K562 (cell line): ENCODE data around the gene AOC3. TPM values are rescaled to one million over a fixed set of nuclear protein-coding genes. Genes with fewer than 3 reads are reported as not detected.

Source experiments
- ATAC-seq: fragments of 200-7000 bp; cut with Tn5 transposase; 3 replicates; pipeline ENCODE4 v1.9.1; 2020; ENCODE audit warnings: moderate library complexity
- BruUV-seq: library from RNA; stranded (reverse); fragments of 400-500 nt; replicated peaks from 2 replicates; lab custom pipeline; 2021; lab: Mats Ljungman, UMichigan
- CTCF ChIA-PET: fragments of 300-600 bp; formaldehyde crosslinking; extraction: SDS; loops from one replicate; lab custom pipeline; 2021; ENCODE audit warnings: low intra/inter-chr PET ratio; lab: Yijun Ruan, JAX
- POLR2A ChIA-PET: fragments of 300-600, 350-650 bp; sonication (Branson Sonifier 250); formaldehyde crosslinking; extraction: SDS; loops from one replicate; lab custom pipeline; 2021; ENCODE audit warnings: antibody characterized with exemption, inconsistent platforms; lab: Yijun Ruan, JAX
- DNase-seq, 4 experiments: peaks; one replicate each; pipeline versions ENCODE4 v3.0.0 to v3.0.0-alpha.2; 2011 to 2018; ENCODE audit warnings: low spot score in 3 of 4, mixed read lengths in 3 of 4; ENCODE audit errors: extremely low read depth in 1 of 4
- FAIRE-seq: peaks from 2 replicates; lab custom pipeline; 2011; peaks lifted over from hg19 to GRCh38; lab: Jason Lieb, UNC
- H2AFZ ChIP-seq: 2 replicates; pipeline ENCODE4 v1.6.0; 2011; ENCODE audit warnings: low read depth, low read length, control low read depth, inconsistent platforms
- H3K27ac ChIP-seq: fragments of 200-600 bp; 3 replicates; pipeline ENCODE4 v1.8.0; 2011; ENCODE audit warnings: low read depth, mild to moderate bottlenecking, control low read depth, inconsistent platforms, low read length, moderate library complexity, mixed read lengths; ENCODE audit errors: extremely low read depth
- H3K27me3 ChIP-seq, 2 experiments: fragments of 300-600 bp in 1 of 2; 2 replicates in 1 of 2; 3 replicates in 1 of 2; pipeline versions ENCODE4 v1.6.0 to v1.8.0; 2011; ENCODE audit warnings: inconsistent platforms in 2 of 2, low read length in 2 of 2, mild to moderate bottlenecking in 1 of 2, mixed read lengths in 1 of 2, moderate library complexity in 1 of 2; ENCODE audit not compliant: control insufficient read depth in 2 of 2, insufficient read depth in 2 of 2
- H3K36me3 ChIP-seq: fragments of 300-600 bp; 3 replicates; pipeline ENCODE4 v1.8.0; 2011; ENCODE audit warnings: mild to moderate bottlenecking, low read length, inconsistent platforms; ENCODE audit not compliant: control insufficient read depth, insufficient read depth
- H3K4me1 ChIP-seq, 2 experiments: fragments of 200-600 bp in 1 of 2; replicated peaks in 1 of 2; 2 replicates in 1 of 2; 3 replicates in 1 of 2; pipeline versions ENCODE4 v1.5.1 to v1.8.0; 2011; ENCODE audit warnings: inconsistent platforms in 2 of 2, low read length in 2 of 2, mild to moderate bottlenecking in 1 of 2, mixed read lengths in 1 of 2, moderate library complexity in 1 of 2; ENCODE audit not compliant: control insufficient read depth in 2 of 2, insufficient read depth in 2 of 2
- H3K4me2 ChIP-seq: 2 replicates; pipeline ENCODE4 v1.6.1; 2011; ENCODE audit warnings: low read length, control low read depth, inconsistent platforms, mixed read lengths; ENCODE audit not compliant: insufficient read depth
- H3K4me3 ChIP-seq: fragments of 200-600 bp; sonication (generic), shearing (Covaris generic); 2 replicates; pipeline ENCODE4 v1.5.1; 2016; ENCODE audit warnings: control low read depth, inconsistent platforms
- H3K79me2 ChIP-seq: fragments of 200-600 bp; 3 replicates; pipeline ENCODE4 v1.8.0; 2011; ENCODE audit warnings: low read length, inconsistent platforms; ENCODE audit not compliant: control insufficient read depth, insufficient read depth
- H3K9ac ChIP-seq, 2 experiments: 2 replicates each; pipeline versions ENCODE4 v1.6.0 to v1.6.1; 2011; ENCODE audit warnings: low read depth in 2 of 2, low read length in 2 of 2, control low read depth in 1 of 2, inconsistent platforms in 1 of 2, mild to moderate bottlenecking in 1 of 2, mixed read lengths in 1 of 2; ENCODE audit not compliant: insufficient read depth in 1 of 2
- H3K9me1 ChIP-seq: one replicate; pipeline ENCODE4 v1.6.0; 2011; ENCODE audit warnings: inconsistent platforms, mild to moderate bottlenecking, low read length, moderate library complexity; ENCODE audit not compliant: control insufficient read depth, insufficient read depth
- H3K9me3 ChIP-seq: replicated peaks from 2 replicates; pipeline ENCODE4 v1.5.1; 2011; ENCODE audit warnings: low read depth, low read length, inconsistent platforms; ENCODE audit not compliant: control insufficient read depth, insufficient read depth
- H4K20me1 ChIP-seq: replicated peaks from 2 replicates; pipeline ENCODE4 v1.6.1; 2011; ENCODE audit warnings: low read length, inconsistent platforms, mixed read lengths; ENCODE audit not compliant: control insufficient read depth, insufficient read depth
- ARNT ChIP-seq, 2 experiments: fragments of 450-650 bp; IDR thresholded peaks; 2 replicates each; pipeline ENCODE4 v1.6.1; 2016; ENCODE audit warnings: mild to moderate bottlenecking in 1 of 2
- HNRNPUL1 ChIP-seq: fragments of 200-400 bp; formaldehyde crosslinking; IDR thresholded peaks from 2 replicates; pipeline ENCODE4 v1.6.1; 2017; ENCODE audit warnings: low read length
- MECOM ChIP-seq: fragments of 250-450 bp; sonication (Bioruptor Pico); IDR thresholded peaks from 2 replicates; pipeline ENCODE4 v1.8.0; 2022; ENCODE audit warnings: inconsistent platforms
- NCOA6 ChIP-seq: fragments of 450-650 bp; IDR thresholded peaks from 2 replicates; pipeline ENCODE4 v1.6.1; 2017; ENCODE audit warnings: mild to moderate bottlenecking
- NR2C1 ChIP-seq, 2 experiments: fragments of 450-650 bp; IDR thresholded peaks; 2 replicates each; pipeline ENCODE4 v1.6.1; 2017; ENCODE audit warnings: mild to moderate bottlenecking in 2 of 2, antibody characterized with exemption in 1 of 2, inconsistent platforms in 1 of 2, missing compliant biosample characterization in 1 of 2, missing genetic modification characterization in 1 of 2
- NR3C1 ChIP-seq: sonication (generic); formaldehyde crosslinking; IDR thresholded peaks from 2 replicates; pipeline ENCODE4 v1.8.1; 2022; ENCODE audit warnings: missing genetic modification reagents
- RBM22 ChIP-seq: fragments of 200-400 bp; formaldehyde crosslinking; IDR thresholded peaks from 2 replicates; pipeline ENCODE4 v1.6.1; 2018; ENCODE audit warnings: low read length, low read depth; ENCODE audit not compliant: poor library complexity, severe bottlenecking
- TCF7L2 ChIP-seq: fragments of 150-350 bp; IDR thresholded peaks from 2 replicates; pipeline ENCODE4 v1.6.1; 2016; ENCODE audit warnings: low read depth, mild to moderate bottlenecking, low read length, moderate library complexity
- ZFX ChIP-seq: sonication (generic); formaldehyde crosslinking; IDR thresholded peaks from 2 replicates; pipeline ENCODE4 v1.8.0; 2022; ENCODE audit warnings: mild to moderate bottlenecking, missing genetic modification reagents, moderate library complexity
- WGBS: fragments of 100-300 bp; shearing (Covaris generic); methylation state at CpG from one replicate; pipeline ENCODE4 v1.1.6; 2016; ENCODE audit warnings: low coverage, mixed read lengths; ENCODE audit not compliant: insufficient coverage; ENCODE audit errors: missing lambda C conversion rate; 5-methylcytosine and 5-hydroxymethylcytosine counted together
- in situ Hi-C: fragments of 300-500 bp; cut with MboI; formaldehyde crosslinking; loops from 4 replicates; pipeline ENCODE4 v1.15.0; 2018; ENCODE audit warnings: inconsistent platforms, mixed read lengths
- intact Hi-C: fragments of 100-400 bp; cut with micrococcal nuclease; formaldehyde crosslinking; loops from 2 replicates; pipeline ENCODE4 v1.14.2; 2022
- polyA plus RNA-seq, 8 experiments: library from polyadenylated mRNA; depleted of rRNA in 4 of 8; stranded (reverse) in 5 of 8; unstranded in 3 of 8; fragments of >200 nt; fragmentation: Nextera tagmentation in 2 of 8; fragmentation: Illumina TruSeq in 1 of 8; extraction: Ambion mirVana in 2 of 8; extraction: Trizol in 1 of 8; gene quantifications; 2 replicates each; pipeline versions ENCODE4 v1.2.1 to v1.2.3, GENCODE V29; 2011 to 2014; ENCODE audit warnings: inconsistent platforms in 1 of 8, missing spikeins in 1 of 8
- total RNA-seq, 7 experiments: library from RNA; depleted of rRNA in 6 of 7; stranded (reverse); fragments of >200 nt in 6 of 7; fragmentation: Illumina TruSeq in 2 of 7; extraction: Trizol in 2 of 7; gene quantifications; 2 replicates each; pipeline versions ENCODE4 v1.2.1 to v1.2.3, GENCODE V29; 2011 to 2021; ENCODE audit warnings: low replicate concordance in 1 of 7
- TF ChIP-seq, protein P1 (sequence below): IDR thresholded peaks from 2 replicates; pipeline ENCODE4 v1.6.1; 2012; ENCODE audit warnings: low read depth, low read length, improper control_type of control experiment, borderline replicate concordance
- TF ChIP-seq, protein P2 (sequence below): fragments of 250-450 bp; sonication (Bioruptor Pico); IDR thresholded peaks from 2 replicates; pipeline ENCODE4 v1.4.0; 2020; ENCODE audit warnings: mild to moderate bottlenecking, moderate library complexity, borderline replicate concordance

The AOC3 gene
- total and polyA plus RNA-seq, 9 of the 15 experiments (the other 6 are each of a cell fraction or from before 2014, with no cell fraction given), result 0.09 to 0.42 (median 0.22) TPM; not detected in 3

DNA sequence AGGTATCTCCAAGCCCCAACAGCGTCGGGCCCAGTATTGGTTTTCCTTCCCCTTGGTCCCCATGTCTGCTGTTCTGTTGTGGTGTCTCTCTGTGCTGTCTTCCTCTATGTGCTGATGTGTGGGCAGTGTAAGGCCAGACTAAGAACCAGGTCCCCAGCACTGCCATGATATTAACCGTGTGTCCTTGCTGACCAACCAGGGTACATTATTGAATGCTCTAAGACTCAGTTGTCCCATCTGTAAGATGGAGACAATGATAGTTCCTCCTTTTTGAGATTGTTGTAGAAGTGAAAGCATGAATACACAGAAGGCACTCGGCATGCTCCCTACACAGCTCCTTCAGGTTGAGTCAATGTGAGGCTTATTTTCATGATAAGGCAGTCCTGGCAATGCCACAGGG lies 20.6 kb downstream of the AOC3 start:
- Histone ChIP-seq H3K4me2 (no peak overlapping the region), H3K4me3 (no peak overlapping the region), H2AFZ (no peak overlapping the region), H3K9ac (no peak overlapping the region), H3K9me1 (no peaks in the 10 kb centered on the region), H3K27me3 (peaks cover 19 to 38% of the 10 kb centered on the region in 2 experiments), H3K79me2 (no peaks in the 10 kb centered on the region), H3K4me1 (peaks cover 0 to 15% of the 10 kb centered on the region in 2 experiments; a peak in 1 of 5 replicates), H3K9me3 (no peaks in the 10 kb centered on the region), H3K36me3 (no peaks in the 10 kb centered on the region), H4K20me1 (0 out of 2 replicates have a peak, but pooled peaks cover 3% of the 10 kb centered on the region), H3K27ac (no peak overlapping the region)
- ChIA-PET CTCF (no interaction called here), POLR2A (no interaction called here)
- 11% methylated on average over 4 of the region's 4 CpGs for WGBS
- BruUV-seq, result no TSS peak
- in situ Hi-C loops, result no loop called here
- no peak for ATAC-seq
- TF ChIP-seq MECOM (no peak), ZFX (no peak), TCF7L2 (no peak), NR3C1 (CRISPR knock-in tag) (no peak), NR2C1 (IDR thresholded peaks at IDR 0.05) (no peak), NR2C1 (tag; IDR thresholded peaks at IDR 0.05) (no peak), RBM22 (no peak), HNRNPUL1 (no peak), ARNT (IDR thresholded peaks at IDR 0.05) (no peak), NCOA6 (no peak)
- TF ChIP-seq, protein P1, sequence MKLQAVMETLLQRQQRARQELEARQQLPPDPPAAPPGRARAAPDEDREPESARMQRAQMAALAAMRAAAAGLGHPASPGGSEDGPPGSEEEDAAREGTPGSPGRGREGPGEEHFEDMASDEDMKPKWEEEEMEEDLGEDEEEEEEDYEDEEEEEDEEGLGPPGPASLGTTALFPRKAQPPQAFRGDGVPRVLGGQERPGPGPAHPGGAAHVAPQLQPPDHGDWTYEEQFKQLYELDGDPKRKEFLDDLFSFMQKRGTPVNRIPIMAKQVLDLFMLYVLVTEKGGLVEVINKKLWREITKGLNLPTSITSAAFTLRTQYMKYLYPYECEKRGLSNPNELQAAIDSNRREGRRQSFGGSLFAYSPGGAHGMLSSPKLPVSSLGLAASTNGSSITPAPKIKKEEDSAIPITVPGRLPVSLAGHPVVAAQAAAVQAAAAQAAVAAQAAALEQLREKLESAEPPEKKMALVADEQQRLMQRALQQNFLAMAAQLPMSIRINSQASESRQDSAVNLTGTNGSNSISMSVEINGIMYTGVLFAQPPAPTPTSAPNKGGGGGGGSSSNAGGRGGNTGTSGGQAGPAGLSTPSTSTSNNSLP, result no peak
- TF ChIP-seq, protein P2, sequence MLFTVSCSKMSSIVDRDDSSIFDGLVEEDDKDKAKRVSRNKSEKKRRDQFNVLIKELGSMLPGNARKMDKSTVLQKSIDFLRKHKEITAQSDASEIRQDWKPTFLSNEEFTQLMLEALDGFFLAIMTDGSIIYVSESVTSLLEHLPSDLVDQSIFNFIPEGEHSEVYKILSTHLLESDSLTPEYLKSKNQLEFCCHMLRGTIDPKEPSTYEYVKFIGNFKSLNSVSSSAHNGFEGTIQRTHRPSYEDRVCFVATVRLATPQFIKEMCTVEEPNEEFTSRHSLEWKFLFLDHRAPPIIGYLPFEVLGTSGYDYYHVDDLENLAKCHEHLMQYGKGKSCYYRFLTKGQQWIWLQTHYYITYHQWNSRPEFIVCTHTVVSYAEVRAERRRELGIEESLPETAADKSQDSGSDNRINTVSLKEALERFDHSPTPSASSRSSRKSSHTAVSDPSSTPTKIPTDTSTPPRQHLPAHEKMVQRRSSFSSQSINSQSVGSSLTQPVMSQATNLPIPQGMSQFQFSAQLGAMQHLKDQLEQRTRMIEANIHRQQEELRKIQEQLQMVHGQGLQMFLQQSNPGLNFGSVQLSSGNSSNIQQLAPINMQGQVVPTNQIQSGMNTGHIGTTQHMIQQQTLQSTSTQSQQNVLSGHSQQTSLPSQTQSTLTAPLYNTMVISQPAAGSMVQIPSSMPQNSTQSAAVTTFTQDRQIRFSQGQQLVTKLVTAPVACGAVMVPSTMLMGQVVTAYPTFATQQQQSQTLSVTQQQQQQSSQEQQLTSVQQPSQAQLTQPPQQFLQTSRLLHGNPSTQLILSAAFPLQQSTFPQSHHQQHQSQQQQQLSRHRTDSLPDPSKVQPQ (CRISPR knock-in tag), result no peak
- no peak for FAIRE-seq
- intact Hi-C loops, result no loop called here
- no peak for DNase-seq
